WTC11 (cell line): Measurements from ENCODE around the gene IL6ST. TPM values are rescaled to one million over a fixed set of nuclear protein-coding genes. Genes with fewer than 3 reads are reported as not detected.

ENCODE experiments used
- ATAC-seq: fragments of 200-7000 bp; cut with Tn5 transposase; 2 replicates; pipeline ENCODE4 v1.10.0; 2021; ENCODE audit warnings: mild to moderate bottlenecking, moderate library complexity
- CTCF ChIA-PET: fragments of 300-600 bp; sonication (Branson Sonifier 250); formaldehyde crosslinking; loops from one replicate; lab custom pipeline; 2021; ENCODE audit warnings: antibody characterized with exemption; lab: Charles Lee
- POLR2A ChIA-PET: fragments of 350-600 bp; sonication (Branson Sonifier 250); formaldehyde crosslinking; loops from one replicate; lab custom pipeline; 2021; ENCODE audit warnings: antibody characterized with exemption; lab: Charles Lee
- DNase-seq: peaks from one replicate; pipeline ENCODE4 v3.0.0; 2021; ENCODE audit warnings: low spot score
- H3K27ac Mint-ChIP-seq: 2 replicates; pipeline ENCODE4 v1.8.0; 2021; ENCODE audit warnings: mixed read lengths
- H3K27me3 Mint-ChIP-seq: 2 replicates; pipeline ENCODE4 v1.8.0; 2021; ENCODE audit warnings: low read depth, mild to moderate bottlenecking, moderate library complexity, mixed read lengths
- H3K36me3 Mint-ChIP-seq: 2 replicates; pipeline ENCODE4 v1.8.0; 2021; ENCODE audit warnings: mixed read lengths
- H3K4me1 Mint-ChIP-seq: 2 replicates; pipeline ENCODE4 v1.8.0; 2022; ENCODE audit warnings: mixed read lengths
- H3K4me3 Mint-ChIP-seq: 2 replicates; pipeline ENCODE4 v1.8.0; 2021; ENCODE audit warnings: mild to moderate bottlenecking, moderate library complexity, mixed read lengths
- H3K9me3 Mint-ChIP-seq: 2 replicates; pipeline ENCODE4 v1.8.0; 2021; ENCODE audit warnings: mixed read lengths
- ARID4B ChIP-seq: sonication (generic); formaldehyde crosslinking; IDR thresholded peaks from 2 replicates; pipeline ENCODE4 v1.8.0; 2023; ENCODE audit warnings: missing genetic modification reagents, mild to moderate bottlenecking, borderline replicate concordance
- ATF3 ChIP-seq: sonication (generic); formaldehyde crosslinking; conservative IDR thresholded peaks from 2 replicates; pipeline ENCODE4 v1.8.1; 2022; ENCODE audit warnings: mild to moderate bottlenecking, missing genetic modification reagents
- ELF4 ChIP-seq: sonication (generic); formaldehyde crosslinking; IDR thresholded peaks from 2 replicates; pipeline ENCODE4 v1.8.1; 2022; ENCODE audit warnings: low read depth, mild to moderate bottlenecking, moderate library complexity, missing genetic modification reagents
- GTF2I ChIP-seq: fragments of 250-450 bp; sonication (Bioruptor Pico); conservative IDR thresholded peaks from 2 replicates; pipeline ENCODE4 v1.4.0; 2021; ENCODE audit warnings: mild to moderate bottlenecking
- NFYB ChIP-seq: sonication (generic); formaldehyde crosslinking; conservative IDR thresholded peaks from 2 replicates; pipeline ENCODE4 v1.8.0; 2022; ENCODE audit warnings: low read depth, missing genetic modification reagents
- NR3C1 ChIP-seq: sonication (generic); formaldehyde crosslinking; conservative IDR thresholded peaks from 2 replicates; pipeline ENCODE4 v1.8.1; 2023; ENCODE audit warnings: low read depth, mild to moderate bottlenecking, missing genetic modification reagents
- SP1 ChIP-seq: sonication (generic); formaldehyde crosslinking; conservative IDR thresholded peaks from 2 replicates; pipeline ENCODE4 v1.8.1; 2022; ENCODE audit warnings: missing genetic modification reagents
- TCF7 ChIP-seq: sonication (generic); formaldehyde crosslinking; IDR thresholded peaks from 2 replicates; pipeline ENCODE4 v1.8.0; 2022; ENCODE audit warnings: mild to moderate bottlenecking, low read depth, missing genetic modification reagents, moderate library complexity
- ZNF121 ChIP-seq: sonication (generic); formaldehyde crosslinking; IDR thresholded peaks from 2 replicates; pipeline ENCODE4 v1.8.0; 2023; ENCODE audit warnings: missing genetic modification reagents
- ZNF396 ChIP-seq: fragments of 250-450 bp; sonication (Bioruptor Pico); IDR thresholded peaks from 2 replicates; pipeline ENCODE4 v1.8.0; 2021; ENCODE audit warnings: mild to moderate bottlenecking, moderate library complexity, borderline replicate concordance
- total RNA-seq: library from RNA; stranded (reverse); gene quantifications from 3 replicates; pipeline ENCODE4 v1.2.3, GENCODE V29; 2021
- TF ChIP-seq, protein P1 (sequence below): fragments of 250-450 bp; sonication (Bioruptor Pico); IDR thresholded peaks from 2 replicates; pipeline ENCODE4 v1.8.0; 2021; ENCODE audit warnings: mild to moderate bottlenecking
- TF ChIP-seq, protein P2 (sequence below): sonication (generic); formaldehyde crosslinking; IDR thresholded peaks from 2 replicates; pipeline ENCODE4 v1.8.1; 2023; ENCODE audit warnings: mild to moderate bottlenecking, missing genetic modification reagents, borderline replicate concordance
- TF ChIP-seq, protein P3 (sequence below): sonication (generic); formaldehyde crosslinking; IDR thresholded peaks from 2 replicates; pipeline ENCODE4 v1.8.1; 2023; ENCODE audit warnings: mild to moderate bottlenecking, missing genetic modification reagents

Gene IL6ST
- total RNA-seq, 1 experiment from 2014 or later, result 8.4 TPM

DNA sequence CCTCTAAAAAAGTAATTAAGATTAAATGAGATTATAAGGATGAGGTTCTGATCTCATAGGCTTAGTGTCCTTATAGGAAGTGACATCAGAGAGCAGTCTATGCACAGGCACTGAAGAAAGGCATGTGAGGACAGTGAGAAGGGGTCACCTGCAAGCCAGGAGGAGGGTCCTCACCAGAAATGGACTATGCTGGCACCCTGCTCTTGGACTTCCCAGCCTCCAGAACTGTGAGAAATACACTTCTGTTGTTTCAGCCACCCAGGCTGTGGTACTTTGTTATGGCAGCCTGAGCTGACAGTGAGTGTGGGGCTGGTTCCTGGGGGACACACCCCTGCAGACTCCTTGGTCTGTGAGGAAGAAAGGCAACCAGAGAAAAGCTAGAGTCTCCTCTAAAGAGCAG lies 34.7 kb upstream of the IL6ST start (continued):
- TF ChIP-seq GTF2I (CRISPR knock-in tag) (no peak), ATF3 (CRISPR knock-in tag) (no peak), ELF4 (CRISPR knock-in tag) (no peak), SP1 (CRISPR knock-in tag) (no peak), ZNF121 (no peak), NFYB (CRISPR knock-in tag) (no peak), ARID4B (CRISPR knock-in tag) (no peak), TCF7 (CRISPR knock-in tag) (no peak)
- TF ChIP-seq, protein P1, sequence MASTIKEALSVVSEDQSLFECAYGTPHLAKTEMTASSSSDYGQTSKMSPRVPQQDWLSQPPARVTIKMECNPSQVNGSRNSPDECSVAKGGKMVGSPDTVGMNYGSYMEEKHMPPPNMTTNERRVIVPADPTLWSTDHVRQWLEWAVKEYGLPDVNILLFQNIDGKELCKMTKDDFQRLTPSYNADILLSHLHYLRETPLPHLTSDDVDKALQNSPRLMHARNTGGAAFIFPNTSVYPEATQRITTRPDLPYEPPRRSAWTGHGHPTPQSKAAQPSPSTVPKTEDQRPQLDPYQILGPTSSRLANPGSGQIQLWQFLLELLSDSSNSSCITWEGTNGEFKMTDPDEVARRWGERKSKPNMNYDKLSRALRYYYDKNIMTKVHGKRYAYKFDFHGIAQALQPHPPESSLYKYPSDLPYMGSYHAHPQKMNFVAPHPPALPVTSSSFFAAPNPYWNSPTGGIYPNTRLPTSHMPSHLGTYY (CRISPR knock-in tag), result no peak

GRCh38 chr5:56028708-56029107 lies 33.9 kb upstream of the IL6ST start:
- H3K4me1 Mint-ChIP-seq, result no peaks in the 10 kb centered on the region
- ChIA-PET CTCF (no interaction called here), POLR2A (no interaction called here)
- no peaks in the 10 kb centered on the region for H3K36me3 Mint-ChIP-seq
- no peaks in the 10 kb centered on the region for H3K9me3 Mint-ChIP-seq
- H3K27me3 Mint-ChIP-seq, result no peaks in the 10 kb centered on the region
- no peak for DNase-seq
- H3K27ac Mint-ChIP-seq, result no peak overlapping the region
- TF ChIP-seq ZNF396 (CRISPR knock-in tag) (no peak), NR3C1 (CRISPR knock-in tag) (no peak)
- TF ChIP-seq, protein P2, sequence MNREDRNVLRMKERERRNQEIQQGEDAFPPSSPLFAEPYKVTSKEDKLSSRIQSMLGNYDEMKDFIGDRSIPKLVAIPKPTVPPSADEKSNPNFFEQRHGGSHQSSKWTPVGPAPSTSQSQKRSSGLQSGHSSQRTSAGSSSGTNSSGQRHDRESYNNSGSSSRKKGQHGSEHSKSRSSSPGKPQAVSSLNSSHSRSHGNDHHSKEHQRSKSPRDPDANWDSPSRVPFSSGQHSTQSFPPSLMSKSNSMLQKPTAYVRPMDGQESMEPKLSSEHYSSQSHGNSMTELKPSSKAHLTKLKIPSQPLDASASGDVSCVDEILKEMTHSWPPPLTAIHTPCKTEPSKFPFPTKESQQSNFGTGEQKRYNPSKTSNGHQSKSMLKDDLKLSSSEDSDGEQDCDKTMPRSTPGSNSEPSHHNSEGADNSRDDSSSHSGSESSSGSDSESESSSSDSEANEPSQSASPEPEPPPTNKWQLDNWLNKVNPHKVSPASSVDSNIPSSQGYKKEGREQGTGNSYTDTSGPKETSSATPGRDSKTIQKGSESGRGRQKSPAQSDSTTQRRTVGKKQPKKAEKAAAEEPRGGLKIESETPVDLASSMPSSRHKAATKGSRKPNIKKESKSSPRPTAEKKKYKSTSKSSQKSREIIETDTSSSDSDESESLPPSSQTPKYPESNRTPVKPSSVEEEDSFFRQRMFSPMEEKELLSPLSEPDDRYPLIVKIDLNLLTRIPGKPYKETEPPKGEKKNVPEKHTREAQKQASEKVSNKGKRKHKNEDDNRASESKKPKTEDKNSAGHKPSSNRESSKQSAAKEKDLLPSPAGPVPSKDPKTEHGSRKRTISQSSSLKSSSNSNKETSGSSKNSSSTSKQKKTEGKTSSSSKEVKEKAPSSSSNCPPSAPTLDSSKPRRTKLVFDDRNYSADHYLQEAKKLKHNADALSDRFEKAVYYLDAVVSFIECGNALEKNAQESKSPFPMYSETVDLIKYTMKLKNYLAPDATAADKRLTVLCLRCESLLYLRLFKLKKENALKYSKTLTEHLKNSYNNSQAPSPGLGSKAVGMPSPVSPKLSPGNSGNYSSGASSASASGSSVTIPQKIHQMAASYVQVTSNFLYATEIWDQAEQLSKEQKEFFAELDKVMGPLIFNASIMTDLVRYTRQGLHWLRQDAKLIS (CRISPR knock-in tag), result no peak
- TF ChIP-seq, protein P3, sequence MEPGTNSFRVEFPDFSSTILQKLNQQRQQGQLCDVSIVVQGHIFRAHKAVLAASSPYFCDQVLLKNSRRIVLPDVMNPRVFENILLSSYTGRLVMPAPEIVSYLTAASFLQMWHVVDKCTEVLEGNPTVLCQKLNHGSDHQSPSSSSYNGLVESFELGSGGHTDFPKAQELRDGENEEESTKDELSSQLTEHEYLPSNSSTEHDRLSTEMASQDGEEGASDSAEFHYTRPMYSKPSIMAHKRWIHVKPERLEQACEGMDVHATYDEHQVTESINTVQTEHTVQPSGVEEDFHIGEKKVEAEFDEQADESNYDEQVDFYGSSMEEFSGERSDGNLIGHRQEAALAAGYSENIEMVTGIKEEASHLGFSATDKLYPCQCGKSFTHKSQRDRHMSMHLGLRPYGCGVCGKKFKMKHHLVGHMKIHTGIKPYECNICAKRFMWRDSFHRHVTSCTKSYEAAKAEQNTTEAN (CRISPR knock-in tag), result no peak
- no peak for ATAC-seq
- H3K4me3 Mint-ChIP-seq, result no peak overlapping the region
